GM18517 (cell line): Measurements from ENCODE around the gene CTTN.
"Not testable (repeated sequence)": the region's sequence is repeated elsewhere in the genome, so short reads cannot be mapped to it uniquely, and the experiment has no call there.

Experiments
- ATAC-seq: cut with Tn5 transposase; IDR thresholded peaks from one replicate; pipeline ENCODE4 v1.9.1; 2021; ENCODE audit warnings: mild to moderate bottlenecking, moderate library complexity; ENCODE audit not compliant: unreplicated experiment

CTTN gene

DNA sequence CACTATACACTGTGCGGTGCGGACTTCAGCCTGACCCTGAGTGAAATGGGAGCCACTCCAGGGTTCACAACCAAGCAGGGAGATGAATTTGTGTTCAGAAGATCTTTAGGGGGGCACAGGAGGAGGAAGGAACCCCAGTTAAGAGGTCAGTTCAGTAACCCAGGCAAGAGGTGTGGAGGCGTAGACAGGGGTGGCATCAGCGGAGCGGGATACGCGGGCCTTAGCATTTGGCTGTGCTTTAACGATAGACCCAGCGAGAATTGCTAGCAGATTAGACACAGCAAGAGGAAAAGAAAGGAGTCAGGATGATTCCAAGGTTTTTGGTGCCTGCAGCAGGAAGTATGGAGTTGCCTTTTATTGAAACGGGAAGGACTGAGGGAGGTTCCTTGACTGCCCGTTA, 46.8 kb downstream of the CTTN start:
- ATAC-seq, result no peak

DNA sequence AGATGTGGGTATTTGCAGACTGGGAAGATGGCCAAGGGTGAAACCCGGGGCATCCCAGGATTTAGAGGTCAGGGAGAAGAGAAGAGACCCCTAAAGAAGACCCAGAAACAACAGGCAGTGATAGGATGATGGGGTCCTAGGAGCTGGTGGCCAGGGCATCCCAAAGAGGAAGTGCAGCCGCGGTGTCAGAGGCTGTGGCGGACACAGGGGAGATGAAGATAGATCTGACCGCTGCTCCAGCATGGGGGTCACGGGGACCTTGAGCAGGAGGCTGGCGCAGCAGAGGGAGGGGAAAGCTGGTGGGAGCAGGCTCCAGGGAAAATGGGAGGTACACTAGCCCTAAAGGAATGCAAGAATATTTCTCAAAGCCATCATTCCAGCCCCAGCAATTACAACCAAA, 47.3 kb downstream of the CTTN start:
- no peak for ATAC-seq

DNA sequence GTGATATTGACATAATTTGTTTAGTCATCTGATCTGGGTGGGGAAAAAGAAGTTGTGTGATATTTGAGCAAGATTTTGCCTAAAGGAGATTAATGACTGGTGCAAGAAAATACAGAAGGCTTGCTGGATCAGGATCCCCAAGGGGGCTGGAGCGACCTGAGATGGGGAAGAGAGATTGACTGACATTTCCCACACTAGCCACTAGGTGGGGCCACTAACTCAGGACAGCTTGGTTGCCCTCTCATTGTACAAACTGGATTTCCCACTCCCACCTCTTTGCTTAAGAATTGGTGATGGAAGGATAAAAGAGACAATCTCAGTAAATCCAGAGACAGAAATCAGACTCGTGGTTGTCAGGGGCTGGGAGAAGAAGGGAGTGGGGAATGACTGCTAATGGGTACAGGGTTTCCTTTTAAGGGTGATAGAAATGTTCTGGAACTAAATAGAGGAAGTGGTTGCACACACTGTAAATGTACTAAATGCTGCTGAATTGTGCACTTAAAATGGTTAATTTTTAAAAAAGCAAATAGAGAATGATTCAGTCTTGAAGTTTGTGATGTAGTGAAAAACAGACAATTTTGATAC, 50.7 kb downstream of the CTTN start:
- no peak for ATAC-seq

DNA sequence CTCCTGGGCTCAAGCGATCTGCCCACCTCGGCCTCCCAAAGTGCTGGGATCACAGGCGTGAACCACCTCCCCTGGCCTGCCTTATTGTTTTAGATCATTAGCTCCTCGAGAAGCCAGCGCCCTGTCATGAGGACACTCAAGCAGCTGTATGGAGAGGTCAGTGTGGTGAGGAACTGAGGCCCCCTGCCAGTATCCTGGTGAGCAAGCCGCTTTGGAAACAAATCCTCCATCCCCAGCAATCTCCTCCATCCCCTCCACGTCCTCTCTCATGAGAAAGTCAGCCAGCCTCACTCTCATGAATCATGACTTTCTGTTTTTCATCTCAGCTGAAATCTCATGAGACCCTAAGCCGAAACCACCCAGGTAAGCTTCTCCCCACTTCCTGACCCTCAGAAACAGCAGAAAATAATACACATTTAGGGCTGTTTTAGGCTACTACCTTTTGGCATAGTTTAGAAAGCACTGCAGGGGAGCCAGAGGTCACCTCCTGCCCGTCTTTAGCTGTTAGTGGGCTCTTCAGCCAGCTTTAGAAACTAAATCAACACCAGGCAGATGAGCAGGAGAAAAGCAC, 56.0 kb downstream of the CTTN start:
- ATAC-seq, result no peak

DNA sequence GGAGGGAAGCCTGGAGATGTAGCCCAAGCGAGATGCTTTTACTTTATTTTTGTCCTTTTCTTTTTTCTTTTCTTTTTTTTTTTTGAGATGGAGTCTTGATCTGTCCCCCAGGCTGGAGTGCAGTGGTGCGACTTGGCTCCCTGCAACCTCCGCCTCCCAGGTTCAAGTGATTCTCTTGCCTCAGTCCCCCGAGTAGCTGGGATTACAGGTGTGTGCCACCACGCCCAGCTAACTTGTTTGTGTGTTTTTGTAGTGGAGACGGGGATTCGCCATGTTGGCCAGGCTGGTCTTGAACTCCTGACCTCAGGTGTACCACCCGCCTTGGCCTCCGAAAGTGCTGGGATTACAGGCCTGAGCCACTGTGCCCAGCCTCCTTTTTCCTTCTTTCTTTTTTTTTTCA, 56.5 kb downstream of the CTTN start:
- ATAC-seq, result not testable (repeated sequence)

DNA sequence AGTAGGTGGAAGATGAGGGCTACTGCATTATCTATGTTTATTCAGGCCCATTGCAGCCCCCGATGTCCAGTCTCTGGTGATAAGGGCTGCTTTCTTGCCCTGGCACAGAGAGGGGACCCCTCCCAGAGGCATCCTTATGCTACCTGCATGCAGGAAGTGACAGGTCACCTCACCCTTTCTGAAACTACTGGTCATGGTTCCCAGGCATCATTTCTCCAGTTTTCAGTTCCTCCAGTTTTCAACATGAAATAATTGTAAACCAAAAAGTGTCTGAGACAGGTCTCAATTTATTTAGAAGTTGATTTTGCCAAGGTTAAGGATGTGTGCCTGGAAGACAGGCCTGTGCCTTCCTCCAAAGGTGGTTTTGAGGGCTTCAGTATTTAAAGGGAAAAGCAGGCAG, 57.0 kb downstream of the CTTN start:
- no peak for ATAC-seq

DNA sequence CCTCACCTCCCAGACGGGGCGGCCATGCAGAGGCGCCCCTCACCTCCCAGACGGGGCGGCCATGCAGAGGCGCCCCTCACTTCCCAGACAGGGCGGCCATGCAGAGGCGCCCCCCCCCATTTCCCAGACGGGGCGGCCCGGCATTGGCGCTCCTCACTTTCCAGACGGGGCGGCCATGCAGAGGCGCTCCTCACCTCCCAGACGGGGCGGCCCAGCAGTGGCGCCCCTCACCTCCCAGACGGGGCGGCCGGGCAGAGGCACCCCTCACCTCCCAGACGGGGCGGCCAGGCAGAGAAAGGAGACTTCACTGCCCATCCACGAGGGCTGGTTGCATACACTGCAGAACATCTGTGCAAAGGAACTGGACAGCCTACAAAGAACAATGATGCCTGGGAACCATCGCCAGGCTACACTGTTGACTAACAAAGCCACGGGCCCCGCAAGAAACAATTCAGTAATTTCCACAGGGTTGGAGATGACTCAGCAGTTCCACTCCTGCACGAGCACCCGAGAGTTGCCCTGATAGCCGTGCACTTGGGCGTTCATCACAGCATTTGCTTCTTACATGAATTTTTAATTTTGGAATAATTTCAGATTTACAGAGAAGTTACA, 58.7 kb downstream of the CTTN start:
- no peak for ATAC-seq

DNA sequence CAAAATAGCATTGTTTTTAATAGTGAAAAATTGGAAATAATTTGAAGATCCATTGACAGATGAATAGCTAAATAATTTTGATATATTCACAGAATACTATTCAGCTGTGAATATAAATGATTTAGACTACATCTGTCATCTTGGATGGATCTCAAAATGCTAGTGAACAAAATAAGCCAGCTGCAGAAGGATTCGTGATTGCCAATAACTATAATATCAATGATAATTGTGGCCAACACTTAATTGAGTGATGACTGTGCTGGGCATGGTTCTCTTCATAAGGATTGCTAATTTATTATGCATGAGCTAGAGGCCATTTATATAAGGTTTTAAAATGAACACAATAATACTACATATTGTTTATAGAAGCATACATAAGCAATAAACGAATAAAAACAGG, 60.4 kb downstream of the CTTN start:
- no peak for ATAC-seq

DNA sequence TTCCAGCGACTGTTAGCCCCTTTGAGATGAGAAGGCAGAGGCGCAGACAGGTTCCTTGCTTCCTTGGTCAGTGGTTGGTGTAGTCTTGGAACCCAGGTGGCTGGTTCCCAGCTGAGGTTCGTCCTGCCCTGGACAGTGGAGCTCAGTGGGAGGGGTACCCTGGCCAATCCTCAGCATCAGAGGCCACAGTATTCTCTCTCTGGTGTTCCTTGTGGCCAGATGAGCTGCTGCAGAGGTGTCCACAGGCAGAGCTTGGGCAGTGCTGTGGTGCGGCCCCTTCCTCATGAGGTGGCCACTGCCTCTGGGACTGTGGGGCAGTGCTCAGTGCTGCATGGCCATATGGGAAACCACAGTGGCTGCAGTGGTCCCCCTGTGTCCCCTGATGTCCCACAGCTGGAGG, 61.8 kb downstream of the CTTN start:
- ATAC-seq, result no peak

DNA sequence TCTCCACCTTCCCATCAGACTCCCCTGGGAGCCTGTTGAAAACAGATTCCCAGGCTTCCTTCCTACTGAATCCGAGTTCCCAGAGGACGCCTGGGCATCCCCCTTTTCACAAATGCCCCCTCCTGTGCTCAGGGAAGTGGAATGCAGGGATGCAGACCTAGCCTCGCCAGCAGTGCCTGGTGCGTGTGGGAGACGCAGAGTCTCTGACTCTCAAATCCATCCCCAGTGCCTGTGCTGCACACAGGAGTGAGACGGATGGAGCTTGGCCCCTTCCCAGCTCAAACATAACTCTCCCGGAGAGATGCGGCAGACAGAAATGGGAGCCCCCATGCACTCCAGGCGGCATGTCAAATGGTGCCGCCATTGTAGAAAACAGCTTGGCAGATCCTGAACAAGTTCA, 62.6 kb downstream of the CTTN start:
- ATAC-seq, result no peak

DNA sequence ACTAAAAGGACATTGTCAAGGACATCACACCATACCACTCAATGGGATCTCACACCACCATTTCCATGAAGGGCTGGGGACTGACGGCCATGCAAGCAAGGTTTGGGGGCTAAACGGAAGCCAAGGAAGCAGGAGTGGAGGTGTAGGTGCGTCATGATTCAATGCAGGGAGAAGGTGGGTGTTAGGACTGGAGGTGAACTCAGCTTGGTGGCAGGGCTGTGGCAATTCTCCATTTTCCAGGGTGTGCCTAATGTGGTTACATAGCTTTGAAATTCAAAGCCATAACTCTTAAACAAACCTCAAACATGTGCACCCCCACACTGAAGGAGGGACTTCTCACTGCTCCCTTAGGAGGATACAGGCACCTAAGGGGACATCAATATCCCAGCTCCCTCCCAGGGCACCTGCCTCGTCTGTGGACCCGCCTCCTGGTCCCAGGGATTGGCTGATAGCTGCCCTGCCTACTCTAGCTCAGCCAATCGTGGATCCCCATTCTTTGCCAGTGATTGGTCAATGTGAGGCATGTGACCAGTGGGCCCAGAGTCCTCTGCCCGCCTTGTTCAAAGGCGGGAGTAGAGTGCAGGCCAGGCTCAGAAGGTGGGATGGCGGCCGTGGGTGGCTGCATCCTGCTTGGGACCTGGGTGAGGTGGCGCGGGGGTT, 64.6 kb downstream of the CTTN start:
- no peak for ATAC-seq

DNA sequence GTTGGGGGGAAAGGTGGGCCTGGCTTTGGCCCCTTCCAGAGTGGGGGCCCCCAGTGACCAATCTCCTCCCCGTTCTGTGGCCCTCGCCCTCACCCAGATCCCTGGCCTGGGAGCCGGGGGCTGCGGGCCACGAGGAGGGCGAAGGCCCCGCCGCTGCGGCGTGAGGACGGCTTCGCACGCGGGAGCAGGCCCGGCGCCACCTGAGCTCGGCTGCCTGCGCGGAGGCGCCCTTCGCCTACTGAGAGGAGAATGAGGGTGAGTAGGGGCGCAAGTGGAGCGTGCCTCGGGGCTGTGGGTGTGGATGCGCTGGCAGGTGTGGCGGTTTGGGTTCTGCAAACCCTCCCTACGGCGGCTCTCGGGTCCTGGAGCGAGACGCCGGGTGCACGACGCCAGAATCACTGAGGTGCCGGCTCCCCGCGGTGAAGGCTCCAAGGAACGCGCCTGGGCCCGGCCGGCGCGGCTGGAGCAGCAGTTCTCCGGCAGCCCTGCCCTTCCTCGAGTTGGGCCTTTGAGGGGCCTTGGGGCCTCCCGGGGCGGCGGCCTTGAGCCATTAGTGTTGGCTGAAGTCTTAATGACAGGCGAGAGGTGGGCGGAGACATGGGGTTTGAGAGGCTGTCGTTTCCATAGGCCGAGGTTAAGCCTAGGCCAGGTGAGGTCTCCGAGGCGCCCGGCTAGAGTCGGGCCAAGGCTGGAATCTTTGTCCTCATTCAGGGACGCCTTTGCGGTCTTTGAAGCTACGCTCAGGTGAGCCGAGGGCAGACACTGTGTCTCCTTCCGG, 65.3 kb downstream of the CTTN start:
- no peak for ATAC-seq

DNA sequence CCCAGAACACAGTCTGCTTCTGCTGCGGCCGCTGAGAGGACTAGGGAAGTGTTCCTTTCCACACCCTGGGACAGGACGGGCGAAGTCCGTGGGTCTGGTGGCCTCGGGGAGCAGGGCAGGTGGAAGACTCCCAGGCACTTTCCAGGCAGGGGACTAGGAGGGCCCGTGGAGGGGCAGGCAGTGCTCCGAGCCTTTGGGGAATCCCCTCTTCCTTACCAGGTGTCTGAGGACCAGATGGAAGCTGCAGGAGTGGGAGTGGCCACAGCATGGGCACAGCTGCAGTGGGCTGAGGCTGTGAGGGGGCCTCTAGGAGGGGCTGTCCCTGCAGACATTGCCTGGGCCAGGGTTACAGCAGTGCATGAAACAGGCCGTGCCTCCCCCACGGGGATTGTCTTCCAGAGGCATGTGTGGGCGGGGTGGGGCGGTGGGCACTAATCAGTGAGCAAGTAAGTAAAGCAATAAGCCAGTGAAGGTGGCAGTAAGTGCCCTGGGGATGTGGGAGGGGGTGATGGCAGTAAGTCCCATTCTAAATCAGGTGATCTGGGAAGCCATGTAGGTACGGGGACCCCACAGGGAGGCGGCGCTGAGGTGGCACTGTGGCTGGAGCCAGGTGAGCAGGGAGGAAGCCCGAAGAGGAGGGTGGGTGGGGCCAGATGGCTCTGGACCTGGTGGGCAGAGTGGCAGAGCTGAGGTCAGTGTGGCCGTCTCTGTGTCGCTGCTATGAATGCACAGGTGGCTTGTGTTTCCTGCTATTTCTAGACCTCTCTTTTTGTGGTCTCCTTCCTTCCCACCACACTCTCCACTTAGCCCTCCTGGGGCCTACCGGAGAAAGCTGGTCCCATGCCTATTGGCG, 66.4 kb downstream of the CTTN start:
- ATAC-seq, result no peak

DNA sequence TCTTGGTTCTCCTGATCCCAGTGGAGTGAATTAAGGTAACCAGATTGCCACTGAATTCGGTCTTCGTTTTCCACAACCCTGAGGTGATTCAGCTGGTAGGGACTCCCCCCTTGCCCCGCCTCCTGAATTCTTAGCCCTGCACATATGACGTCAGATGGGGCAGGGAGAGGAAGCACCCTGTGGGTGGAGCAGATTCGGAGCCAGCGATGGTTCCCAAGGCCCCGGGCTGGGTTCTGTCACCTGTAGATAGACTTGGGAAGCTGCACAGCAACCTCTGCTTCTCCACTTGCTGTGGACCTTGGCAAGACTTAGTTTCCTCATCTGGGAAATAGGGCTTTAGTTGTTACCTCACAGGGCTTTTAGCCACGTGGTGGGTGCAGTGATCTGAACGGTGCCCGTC, 67.8 kb downstream of the CTTN start:
- ATAC-seq, result no peak

DNA sequence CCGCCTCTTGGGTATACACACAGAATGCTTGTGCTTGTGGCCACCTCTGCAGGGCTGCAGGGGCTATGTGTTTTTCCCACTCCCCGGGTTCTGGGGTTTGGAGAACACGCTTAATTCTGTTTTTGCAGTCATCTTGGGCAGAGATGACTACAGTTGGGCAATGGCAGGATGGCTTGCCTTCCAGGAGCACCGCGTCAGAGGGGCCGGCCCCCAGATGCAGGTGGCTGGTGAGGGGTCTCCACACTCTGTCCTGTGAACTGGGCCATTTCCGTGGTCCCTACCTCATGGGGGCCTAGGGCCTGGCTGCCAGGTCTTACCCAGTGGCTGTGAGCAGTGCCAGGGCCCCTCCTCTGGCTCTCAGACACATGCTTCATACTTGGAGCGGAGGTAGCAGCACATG, 68.3 kb downstream of the CTTN start:
- no peak for ATAC-seq

DNA sequence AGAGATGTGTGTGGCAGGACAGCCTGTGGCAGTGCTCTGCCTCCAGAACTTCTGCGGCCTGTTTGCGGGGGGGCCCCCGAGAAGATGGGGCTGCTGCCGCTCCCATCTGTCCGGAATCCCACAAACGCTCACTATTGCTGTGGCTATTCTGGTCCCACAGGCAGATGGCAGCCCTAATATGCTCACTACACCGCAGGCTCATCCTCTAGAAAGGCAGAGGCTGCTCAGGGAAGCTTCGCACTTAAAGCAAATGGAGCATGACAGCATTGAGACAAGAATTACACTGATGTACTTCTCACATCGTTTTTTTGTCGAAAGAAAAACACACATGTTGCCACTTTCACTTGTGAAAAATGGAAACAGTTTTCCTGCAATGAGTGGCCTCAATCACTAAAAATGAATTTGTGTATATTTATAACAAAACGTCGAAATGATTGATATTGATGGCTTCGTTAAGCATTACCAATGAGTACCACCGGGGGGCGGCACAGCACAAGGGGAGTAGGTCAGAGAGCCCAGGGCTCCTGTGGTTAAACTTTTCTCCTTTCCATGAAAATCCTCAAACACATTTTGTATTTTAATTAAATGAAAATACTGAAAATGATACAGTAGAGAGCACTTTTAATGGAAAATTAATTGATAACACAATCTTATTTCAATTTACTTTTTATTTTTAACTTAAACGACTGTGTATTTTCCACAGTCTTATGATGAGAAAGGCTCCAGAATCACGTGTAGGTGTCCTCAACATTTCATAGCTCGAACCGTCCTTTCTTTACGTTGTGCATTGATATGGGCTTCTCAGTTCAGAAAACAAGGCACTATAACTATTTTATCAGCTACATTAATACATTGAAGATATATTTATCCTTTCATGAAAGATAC, 69.1 kb downstream of the CTTN start:
- no peak for ATAC-seq

DNA sequence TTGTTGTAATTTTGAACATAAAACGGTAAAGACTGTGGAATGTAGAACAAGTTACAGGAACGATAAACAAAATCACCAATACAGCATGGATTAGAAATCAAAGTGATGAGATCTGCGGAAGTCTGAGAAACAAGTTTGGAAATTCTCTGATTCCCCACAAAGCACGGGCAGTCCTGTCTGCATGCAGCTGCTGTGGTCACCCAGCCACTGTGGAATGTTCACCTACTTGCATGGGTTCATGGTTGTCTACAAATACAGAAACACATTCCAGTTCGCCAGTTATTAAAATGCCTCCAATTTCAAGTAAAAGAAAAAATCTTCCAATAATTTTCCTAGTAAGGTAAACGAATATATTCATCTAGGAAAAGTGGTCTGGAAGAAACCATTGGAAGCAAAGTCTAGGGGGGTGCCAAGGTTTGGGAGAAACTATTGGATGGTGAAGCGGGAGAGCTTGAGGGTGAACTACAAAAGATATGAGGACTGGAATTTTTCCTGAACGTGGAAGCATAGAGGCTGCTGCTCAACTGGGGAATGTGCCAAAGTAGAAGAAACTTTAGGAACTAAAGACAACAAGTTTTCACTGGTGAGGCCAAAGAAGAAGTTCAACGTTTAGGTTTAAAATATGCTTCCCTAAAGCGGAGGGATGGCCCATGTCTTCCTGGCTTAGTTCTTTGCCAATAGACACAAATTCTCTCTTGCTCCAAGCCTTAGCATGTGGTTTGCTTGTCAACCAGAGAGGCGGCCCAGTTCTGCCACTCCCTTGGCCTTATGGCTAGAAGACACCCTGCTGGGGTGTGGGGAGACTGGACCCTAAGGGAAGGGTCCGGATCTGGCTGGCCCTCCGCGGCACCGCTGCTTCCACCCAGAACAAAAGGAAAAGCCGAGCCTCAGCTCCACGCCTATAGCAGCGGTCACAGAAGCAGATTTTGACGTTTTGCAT, 70.2 kb downstream of the CTTN start:
- ATAC-seq, result no peak

DNA sequence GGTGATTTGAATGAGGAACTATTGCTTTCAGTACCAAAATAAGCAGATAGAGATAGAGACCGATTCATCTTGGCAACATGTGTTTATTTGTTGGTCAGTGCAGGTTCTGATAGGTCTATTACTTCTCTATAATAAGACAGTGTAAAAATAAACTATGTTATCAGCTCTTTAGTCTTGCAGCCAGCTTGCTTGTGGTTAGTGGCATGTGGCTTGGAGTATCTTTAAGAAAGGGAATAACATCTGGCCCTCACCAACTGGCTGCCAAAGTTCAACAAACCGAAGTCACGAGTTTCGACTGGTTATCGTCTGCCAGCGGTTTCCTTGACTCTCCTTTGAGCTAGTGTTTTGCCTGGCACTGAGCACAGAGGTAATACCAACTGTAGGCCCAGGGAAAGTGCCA, 71.8 kb downstream of the CTTN start:
- peak; percentile 82 for ATAC-seq

DNA sequence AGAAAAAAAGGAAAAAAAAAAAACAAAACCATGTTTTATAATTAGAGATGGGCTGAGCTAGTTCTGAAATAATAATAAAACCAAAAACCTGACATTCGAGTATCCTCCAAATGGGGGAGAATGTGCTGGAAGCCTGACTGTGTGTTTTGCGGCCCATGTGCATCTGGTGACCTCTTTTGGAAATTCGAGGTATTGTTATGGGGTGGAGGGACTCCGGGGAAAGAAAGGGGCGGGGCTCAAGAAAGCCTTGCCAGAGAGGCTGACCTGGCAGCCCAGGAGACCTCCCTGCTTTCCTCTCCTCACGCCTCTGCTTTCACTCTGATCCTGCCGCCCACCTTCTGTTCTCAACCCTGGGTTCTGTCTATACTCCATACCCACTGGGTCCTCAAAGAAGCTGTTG, 72.9 kb downstream of the CTTN start:
- ATAC-seq, result no peak
